HepG2 (cell line): ENCODE measurements around the gene FAM110C. TPM values are rescaled to one million over a fixed set of nuclear protein-coding genes. Genes with fewer than 3 reads are reported as not detected.

ENCODE experiments used
- CBFB ChIP-seq: sonication (generic); formaldehyde crosslinking; IDR thresholded peaks from 2 replicates; pipeline ENCODE4 v1.4.0; 2020; ENCODE audit warnings: missing genetic modification reagents
- FOXK1 ChIP-seq: sonication (generic); formaldehyde crosslinking; IDR thresholded peaks from 2 replicates; pipeline ENCODE4 v1.4.0; 2020; ENCODE audit warnings: low read depth, missing genetic modification reagents, borderline replicate concordance
- PTBP1 ChIP-seq: fragments of 200-400 bp; formaldehyde crosslinking; IDR thresholded peaks from 2 replicates; pipeline ENCODE4 v1.6.1; 2018; ENCODE audit warnings: low read length, low read depth; ENCODE audit not compliant: poor library complexity, severe bottlenecking
- TP53 ChIP-seq: sonication (generic); formaldehyde crosslinking; conservative IDR thresholded peaks from 2 replicates; pipeline ENCODE4 v1.4.0; 2020; ENCODE audit warnings: missing genetic modification reagents
- ZBTB38 ChIP-seq: sonication (generic); formaldehyde crosslinking; IDR thresholded peaks from 2 replicates; pipeline ENCODE4 v1.5.1; 2020; ENCODE audit warnings: mild to moderate bottlenecking, missing genetic modification reagents
- ZKSCAN8 ChIP-seq: IDR thresholded peaks from 2 replicates; pipeline ENCODE4 v1.6.1; 2016; ENCODE audit warnings: borderline replicate concordance, missing genetic modification reagents, missing compliant biosample characterization
- ZMYM4 ChIP-seq: sonication (generic); formaldehyde crosslinking; IDR thresholded peaks from 2 replicates; pipeline ENCODE4 v1.8.1; 2023; ENCODE audit warnings: mild to moderate bottlenecking, missing genetic modification reagents
- ZNF251 ChIP-seq: sonication (generic); formaldehyde crosslinking; IDR thresholded peaks from 2 replicates; pipeline ENCODE4 v1.9.0; 2021; ENCODE audit warnings: mild to moderate bottlenecking, missing genetic modification reagents
- ZNF552 ChIP-seq: sonication (generic); formaldehyde crosslinking; IDR thresholded peaks from 2 replicates; pipeline ENCODE4 v1.9.0; 2022; ENCODE audit warnings: missing genetic modification reagents, mild to moderate bottlenecking, borderline replicate concordance
- ZNF619 ChIP-seq: sonication (generic); formaldehyde crosslinking; IDR thresholded peaks from 2 replicates; pipeline ENCODE4 v1.4.0; 2020; ENCODE audit warnings: mild to moderate bottlenecking, missing genetic modification reagents
- ZSCAN29 ChIP-seq: sonication (generic); formaldehyde crosslinking; conservative IDR thresholded peaks from 2 replicates; pipeline ENCODE4 v1.4.0; 2020; ENCODE audit warnings: mild to moderate bottlenecking, missing genetic modification reagents
- polyA plus RNA-seq, 8 experiments: library from polyadenylated mRNA; depleted of rRNA in 3 of 8; stranded (reverse) in 7 of 8; unstranded in 1 of 8; fragments of >200 nt; fragmentation: Illumina TruSeq in 4 of 8; extraction: Trizol in 4 of 8; gene quantifications; 2 replicates each; pipeline versions ENCODE4 v1.2.1 to v1.2.3, GENCODE V29; 2011 to 2016; ENCODE audit warnings: low read depth in 4 of 8, missing spikeins in 1 of 8, mixed read lengths in 1 of 8; ENCODE audit not compliant: insufficient read depth in 1 of 8
- total RNA-seq, 5 experiments: library from RNA; depleted of rRNA; stranded (reverse); fragments of >200 nt; fragmentation: Illumina TruSeq; extraction: Trizol; gene quantifications; 2 replicates each; pipeline ENCODE4 v1.2.3, GENCODE V29; 2016; ENCODE audit warnings: low read depth in 1 of 5
- TF ChIP-seq, protein P1 (sequence below): sonication (generic); formaldehyde crosslinking; IDR thresholded peaks from 2 replicates; pipeline ENCODE4 v1.4.0; 2020; ENCODE audit warnings: mild to moderate bottlenecking, low read depth, missing genetic modification reagents
- TF ChIP-seq, protein P2 (sequence below): IDR thresholded peaks from 2 replicates; pipeline ENCODE4 v1.6.1; 2016; ENCODE audit warnings: low read depth
- TF ChIP-seq, protein P3 (sequence below): sonication (generic); formaldehyde crosslinking; IDR thresholded peaks from 2 replicates; pipeline ENCODE4 v1.9.0; 2022; ENCODE audit warnings: missing genetic modification reagents, mild to moderate bottlenecking, borderline replicate concordance
- TF ChIP-seq, protein P4 (sequence below): IDR thresholded peaks from 2 replicates; pipeline ENCODE4 v1.6.1; 2012; ENCODE audit warnings: inconsistent platforms

The FAM110C gene
- total and polyA plus RNA-seq, 2 of the 13 experiments (the other 11 are each of a cell fraction or from before 2014, with no cell fraction given): 1.2 to 3.5 TPM

DNA sequence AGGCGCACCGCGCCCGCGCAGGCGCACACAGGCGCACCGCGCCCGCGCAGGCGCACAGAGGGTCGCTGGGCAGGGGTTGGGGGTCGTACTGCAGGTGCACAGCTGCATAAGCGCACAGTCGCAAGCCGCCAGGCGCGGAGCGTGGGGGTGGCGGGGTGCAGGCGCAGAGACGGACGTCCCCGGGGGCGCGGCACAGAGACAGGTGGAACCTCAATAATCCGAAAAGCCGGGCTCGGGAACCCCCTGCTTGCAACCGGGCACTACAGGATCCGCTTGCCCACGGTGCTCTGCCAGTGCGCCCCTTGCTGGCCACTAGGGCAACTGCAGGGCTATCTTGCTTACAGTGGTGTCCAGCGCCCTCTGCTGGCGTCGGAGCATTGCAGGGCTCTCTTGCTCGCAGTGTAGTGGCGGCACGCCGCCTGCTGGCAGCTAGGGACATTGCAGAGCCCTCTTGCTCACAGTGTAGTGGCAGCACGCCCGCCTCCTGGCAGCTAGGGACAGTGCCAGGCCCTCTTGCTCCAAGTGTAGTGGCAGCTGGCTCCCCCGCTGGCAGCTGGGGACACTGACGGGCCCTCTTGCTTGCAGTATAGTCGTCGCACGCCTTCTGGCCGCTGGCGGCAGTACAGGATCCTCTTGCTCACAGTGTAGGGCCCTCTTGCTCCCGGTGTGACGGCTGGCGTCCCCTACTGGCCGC is 34.9 kb downstream of the FAM110C start (continued):
- TF ChIP-seq, protein P1, sequence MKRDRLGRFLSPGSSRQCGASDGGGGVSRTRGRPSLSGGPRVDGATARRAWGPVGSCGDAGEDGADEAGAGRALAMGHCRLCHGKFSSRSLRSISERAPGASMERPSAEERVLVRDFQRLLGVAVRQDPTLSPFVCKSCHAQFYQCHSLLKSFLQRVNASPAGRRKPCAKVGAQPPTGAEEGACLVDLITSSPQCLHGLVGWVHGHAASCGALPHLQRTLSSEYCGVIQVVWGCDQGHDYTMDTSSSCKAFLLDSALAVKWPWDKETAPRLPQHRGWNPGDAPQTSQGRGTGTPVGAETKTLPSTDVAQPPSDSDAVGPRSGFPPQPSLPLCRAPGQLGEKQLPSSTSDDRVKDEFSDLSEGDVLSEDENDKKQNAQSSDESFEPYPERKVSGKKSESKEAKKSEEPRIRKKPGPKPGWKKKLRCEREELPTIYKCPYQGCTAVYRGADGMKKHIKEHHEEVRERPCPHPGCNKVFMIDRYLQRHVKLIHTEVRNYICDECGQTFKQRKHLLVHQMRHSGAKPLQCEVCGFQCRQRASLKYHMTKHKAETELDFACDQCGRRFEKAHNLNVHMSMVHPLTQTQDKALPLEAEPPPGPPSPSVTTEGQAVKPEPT: no peak
- TF ChIP-seq, protein P2, sequence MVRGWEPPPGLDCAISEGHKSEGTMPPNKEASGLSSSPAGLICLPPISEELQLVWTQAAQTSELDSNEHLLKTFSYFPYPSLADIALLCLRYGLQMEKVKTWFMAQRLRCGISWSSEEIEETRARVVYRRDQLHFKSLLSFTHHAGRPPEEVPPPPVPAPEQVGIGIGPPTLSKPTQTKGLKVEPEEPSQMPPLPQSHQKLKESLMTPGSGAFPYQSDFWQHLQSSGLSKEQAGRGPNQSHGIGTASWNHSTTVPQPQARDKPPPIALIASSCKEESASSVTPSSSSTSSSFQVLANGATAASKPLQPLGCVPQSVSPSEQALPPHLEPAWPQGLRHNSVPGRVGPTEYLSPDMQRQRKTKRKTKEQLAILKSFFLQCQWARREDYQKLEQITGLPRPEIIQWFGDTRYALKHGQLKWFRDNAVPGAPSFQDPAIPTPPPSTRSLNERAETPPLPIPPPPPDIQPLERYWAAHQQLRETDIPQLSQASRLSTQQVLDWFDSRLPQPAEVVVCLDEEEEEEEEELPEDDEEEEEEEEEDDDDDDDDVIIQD (CRISPR knock-in tag): 0 out of 2 replicates have a peak, but pooled peaks have one; percentile 28
- TF ChIP-seq ZNF619 (no peak), ZMYM4 (CRISPR knock-in tag) (peak; percentile 26; the same call in 1 of the 2 replicates), ZNF552 (CRISPR knock-in tag) (0 out of 2 replicates have a peak, but pooled peaks have one; percentile 54), PTBP1 (peak; percentile 62), ZNF251 (CRISPR knock-in tag) (no peak), TP53 (CRISPR knock-in tag) (no peak), FOXK1 (CRISPR knock-in tag) (no peak), ZBTB38 (CRISPR knock-in tag) (no peak), CBFB (CRISPR knock-in tag) (0 out of 2 replicates have a peak, but pooled peaks have one; percentile 39), ZSCAN29 (CRISPR knock-in tag) (no peak), ZKSCAN8 (CRISPR knock-in tag) (no peak)
- TF ChIP-seq, protein P3, sequence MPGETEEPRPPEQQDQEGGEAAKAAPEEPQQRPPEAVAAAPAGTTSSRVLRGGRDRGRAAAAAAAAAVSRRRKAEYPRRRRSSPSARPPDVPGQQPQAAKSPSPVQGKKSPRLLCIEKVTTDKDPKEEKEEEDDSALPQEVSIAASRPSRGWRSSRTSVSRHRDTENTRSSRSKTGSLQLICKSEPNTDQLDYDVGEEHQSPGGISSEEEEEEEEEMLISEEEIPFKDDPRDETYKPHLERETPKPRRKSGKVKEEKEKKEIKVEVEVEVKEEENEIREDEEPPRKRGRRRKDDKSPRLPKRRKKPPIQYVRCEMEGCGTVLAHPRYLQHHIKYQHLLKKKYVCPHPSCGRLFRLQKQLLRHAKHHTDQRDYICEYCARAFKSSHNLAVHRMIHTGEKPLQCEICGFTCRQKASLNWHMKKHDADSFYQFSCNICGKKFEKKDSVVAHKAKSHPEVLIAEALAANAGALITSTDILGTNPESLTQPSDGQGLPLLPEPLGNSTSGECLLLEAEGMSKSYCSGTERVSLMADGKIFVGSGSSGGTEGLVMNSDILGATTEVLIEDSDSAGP (CRISPR knock-in tag): peak; percentile 50; the same call in 1 of the 2 replicates
- TF ChIP-seq, protein P4, sequence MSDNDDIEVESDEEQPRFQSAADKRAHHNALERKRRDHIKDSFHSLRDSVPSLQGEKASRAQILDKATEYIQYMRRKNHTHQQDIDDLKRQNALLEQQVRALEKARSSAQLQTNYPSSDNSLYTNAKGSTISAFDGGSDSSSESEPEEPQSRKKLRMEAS: no peak
